A673 (cell line): Measurements from ENCODE around the gene HOMER2.

Experiments
- CTCF ChIP-seq: fragments of 300-800, 200-600 bp; sonication (generic); conservative IDR thresholded peaks from 2 replicates; pipeline ENCODE4 v1.5.1; 2017; ENCODE audit warnings: low read depth, mild to moderate bottlenecking, antibody characterized with exemption, low read length, moderate library complexity, mixed read lengths
- EZH2 ChIP-seq: fragments of 200-600 bp; sonication (generic); IDR thresholded peaks from 2 replicates; pipeline ENCODE4 v1.6.1; 2017; ENCODE audit warnings: borderline replicate concordance, low read depth, mild to moderate bottlenecking, mixed read lengths, antibody characterized with exemption, low read length; ENCODE audit not compliant: poor library complexity, severe bottlenecking

DNA sequence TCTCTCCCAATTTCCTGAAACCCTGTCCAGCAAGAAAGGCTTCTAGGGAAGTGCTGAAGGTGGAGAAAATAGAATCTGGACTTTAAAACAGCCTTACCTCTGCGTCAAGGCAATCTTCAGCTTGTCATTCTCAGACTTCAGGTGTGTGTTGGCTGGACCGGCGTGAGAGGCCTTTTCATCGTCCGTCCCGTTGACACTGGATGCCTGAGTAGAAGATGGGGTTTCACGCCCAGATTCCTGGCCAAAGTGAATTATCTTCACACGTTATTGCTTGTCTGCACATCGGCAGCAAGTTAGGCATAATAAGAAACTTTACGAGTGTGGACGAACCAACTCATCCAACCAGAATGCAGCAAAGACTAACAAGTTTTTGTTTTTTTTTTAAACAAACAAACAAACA is 93.6 kb downstream of the HOMER2 start:
- TF ChIP-seq CTCF = no peak
- no peak for TF ChIP-seq EZH2
